Colonic mucosa (tissue), 4 donors: ENCODE results near the gene ARL11. TPM values are rescaled to one million over a fixed set of nuclear protein-coding genes. Genes with fewer than 3 reads are reported as not detected.
"Not testable (repeated sequence)": the region's sequence is repeated elsewhere in the genome, so short reads cannot be mapped to it uniquely, and the experiment has no call there.

Source experiments
- DNase-seq: peaks from one replicate; pipeline ENCODE4 v3.0.0-alpha.2; 2020
- H3K27ac ChIP-seq: fragments of 200-600 bp; one replicate; pipeline ENCODE4 v1.8.0; 2021
- H3K27me3 ChIP-seq: fragments of 200-600 bp; one replicate; pipeline ENCODE4 v1.8.0; 2021
- H3K36me3 ChIP-seq: fragments of 200-600 bp; one replicate; pipeline ENCODE4 v1.8.0; 2021
- H3K4me1 ChIP-seq: fragments of 200-600 bp; one replicate; pipeline ENCODE4 v1.8.0; 2021; ENCODE audit warnings: mild to moderate bottlenecking
- H3K4me3 ChIP-seq: fragments of 200-600 bp; one replicate; pipeline ENCODE4 v1.8.0; 2021
- H3K9ac ChIP-seq, 2 donors: one replicate each; pipeline ENCODE4 v1.7.0; 2013; ENCODE audit warnings: control low read depth in 2 of 2, low read depth in 2 of 2, low read length in 2 of 2
- H3K9me3 ChIP-seq: fragments of 200-600 bp; one replicate; pipeline ENCODE4 v1.8.0; 2021
- intact Hi-C: fragments of 100-400 bp; cut with DNase I; formaldehyde crosslinking; loops from one replicate; pipeline ENCODE4 v1.14.1; 2022
- total RNA-seq, 2 donors: library from RNA; stranded (reverse); fragmentation: NEBNext Ultra II Directional in 1 of 2; extraction: Animal tissue kit (Norgen Biotek cat#: 25700) in 1 of 2; gene quantifications; one replicate each; pipeline ENCODE4 v1.2.1, GENCODE V29; 2021
- TF ChIP-seq, protein P1 (sequence below): fragments of 200-600 bp; IDR thresholded peaks from one replicate; pipeline ENCODE4 v1.8.0; 2022; ENCODE audit warnings: antibody characterized with exemption, mild to moderate bottlenecking
- donor health status: healthy.
- donor health status: DM: no; HTN: no; CAD: no.
- donor health status: DM: no; HTN: no; CAD: no.

Gene ARL11
- total RNA-seq, 2 donors from 2014 or later, result 0.84 to 2.3 TPM

DNA sequence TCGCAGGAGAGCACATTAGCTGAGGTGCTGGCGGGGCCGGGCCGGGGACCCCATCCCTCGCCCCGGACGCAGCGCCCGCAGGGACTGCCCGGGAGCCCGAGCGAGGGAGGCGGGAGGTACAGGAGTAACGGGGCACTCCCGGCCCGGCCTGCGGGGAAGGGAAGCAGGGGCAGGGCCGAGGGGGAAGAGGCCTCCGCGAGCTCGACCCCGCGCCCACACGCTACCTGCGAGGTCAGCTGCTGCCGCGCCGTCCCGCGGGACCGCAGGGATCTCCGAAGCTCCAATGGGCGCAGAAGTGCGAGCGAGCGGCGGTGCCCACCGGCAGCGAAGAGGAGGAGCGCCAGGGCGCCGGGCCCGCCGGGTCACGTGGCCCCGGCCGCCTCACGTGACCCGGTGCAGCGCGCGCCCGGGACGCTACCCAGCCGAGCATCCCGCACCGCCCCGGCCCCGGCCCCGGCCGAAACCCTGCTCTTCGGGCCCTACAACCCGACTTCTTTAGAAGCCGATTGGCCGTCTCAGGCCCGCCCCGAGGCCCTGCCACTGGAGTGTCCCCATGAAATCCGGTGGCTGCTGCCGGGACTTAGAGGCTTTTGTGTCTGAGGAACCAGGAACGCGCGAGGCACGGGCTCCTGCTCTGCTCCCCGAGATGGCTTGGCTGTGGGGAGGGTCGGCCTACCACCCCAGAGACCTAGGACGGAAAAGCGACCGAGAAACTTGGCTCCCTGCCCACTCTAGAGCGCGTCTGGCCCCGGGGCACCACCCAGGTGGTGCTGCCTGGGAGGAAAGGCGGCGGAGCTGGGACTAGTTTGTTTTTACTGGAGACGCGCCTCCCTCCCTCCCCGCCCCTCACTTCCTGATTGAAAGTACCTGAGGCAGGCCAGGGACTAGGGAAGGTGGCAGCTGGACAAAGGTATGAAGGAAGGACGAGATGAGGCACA, 42.8 kb upstream of the ARL11 start, which contains the start of gene RCBTB1:
Gene RCBTB1, minus strand, starts transcription at position 339 of the 938 bp plus-strand sequence. CDS start 18,279 bp downstream, outside the sequence.
- no peaks in the 10 kb centered on the region for H3K9me3 ChIP-seq
- intact Hi-C loops, result loop anchor here (10.0 kb wide), 1 partner anchor 141 kb away; the partner anchor contains the start of genes CAB39L and SETDB2
- DNase-seq, result peak; percentile 83
- H3K4me1 ChIP-seq, result no peaks in the 10 kb centered on the region
- TF ChIP-seq, protein P1, sequence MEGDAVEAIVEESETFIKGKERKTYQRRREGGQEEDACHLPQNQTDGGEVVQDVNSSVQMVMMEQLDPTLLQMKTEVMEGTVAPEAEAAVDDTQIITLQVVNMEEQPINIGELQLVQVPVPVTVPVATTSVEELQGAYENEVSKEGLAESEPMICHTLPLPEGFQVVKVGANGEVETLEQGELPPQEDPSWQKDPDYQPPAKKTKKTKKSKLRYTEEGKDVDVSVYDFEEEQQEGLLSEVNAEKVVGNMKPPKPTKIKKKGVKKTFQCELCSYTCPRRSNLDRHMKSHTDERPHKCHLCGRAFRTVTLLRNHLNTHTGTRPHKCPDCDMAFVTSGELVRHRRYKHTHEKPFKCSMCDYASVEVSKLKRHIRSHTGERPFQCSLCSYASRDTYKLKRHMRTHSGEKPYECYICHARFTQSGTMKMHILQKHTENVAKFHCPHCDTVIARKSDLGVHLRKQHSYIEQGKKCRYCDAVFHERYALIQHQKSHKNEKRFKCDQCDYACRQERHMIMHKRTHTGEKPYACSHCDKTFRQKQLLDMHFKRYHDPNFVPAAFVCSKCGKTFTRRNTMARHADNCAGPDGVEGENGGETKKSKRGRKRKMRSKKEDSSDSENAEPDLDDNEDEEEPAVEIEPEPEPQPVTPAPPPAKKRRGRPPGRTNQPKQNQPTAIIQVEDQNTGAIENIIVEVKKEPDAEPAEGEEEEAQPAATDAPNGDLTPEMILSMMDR, result no peak
- no peaks in the 10 kb centered on the region for H3K27me3 ChIP-seq
- no peaks in the 10 kb centered on the region for H3K36me3 ChIP-seq
- peak within 1 kb of the TSS; percentile 66 for H3K27ac ChIP-seq
- H3K4me3 ChIP-seq, result peak within 1 kb of the TSS; percentile 87
- peak within 1 kb of the TSS; percentile 72 to 91 for H3K9ac ChIP-seq

DNA sequence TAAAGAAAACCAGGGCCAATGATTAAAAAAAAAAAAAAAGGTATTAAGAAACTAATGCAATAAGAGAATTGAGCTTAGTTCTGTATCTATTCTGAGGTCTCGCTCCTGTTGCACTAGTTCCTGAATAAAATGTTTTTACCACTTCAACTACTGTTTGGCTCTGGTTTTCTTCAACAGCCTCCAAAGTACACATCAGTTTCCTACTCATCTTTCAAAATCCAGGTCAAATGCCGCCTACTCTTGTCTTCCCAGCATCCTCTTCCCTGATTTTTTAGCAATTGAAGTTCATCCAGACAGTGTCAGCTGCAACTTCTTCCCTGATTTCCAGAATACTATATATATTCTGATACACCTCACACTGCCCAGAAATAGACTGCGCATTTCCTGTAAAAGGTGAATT, 41.6 kb upstream of the ARL11 start:
- H3K9me3 ChIP-seq, result no peaks in the 10 kb centered on the region
- H3K27me3 ChIP-seq, result no peaks in the 10 kb centered on the region
- intact Hi-C loops, result loop anchor here (10.0 kb wide), 1 partner anchor 142 kb away; the partner anchor contains the start of genes CAB39L and SETDB2
- H3K36me3 ChIP-seq, result no peaks in the 10 kb centered on the region
- no peak for DNase-seq
- H3K9ac ChIP-seq, result no peak overlapping the region
- H3K27ac ChIP-seq, result no peak overlapping the region
- H3K4me1 ChIP-seq, result no peaks in the 10 kb centered on the region
- TF ChIP-seq, protein P1, result no peak
- H3K4me3 ChIP-seq, result no peak overlapping the region

DNA sequence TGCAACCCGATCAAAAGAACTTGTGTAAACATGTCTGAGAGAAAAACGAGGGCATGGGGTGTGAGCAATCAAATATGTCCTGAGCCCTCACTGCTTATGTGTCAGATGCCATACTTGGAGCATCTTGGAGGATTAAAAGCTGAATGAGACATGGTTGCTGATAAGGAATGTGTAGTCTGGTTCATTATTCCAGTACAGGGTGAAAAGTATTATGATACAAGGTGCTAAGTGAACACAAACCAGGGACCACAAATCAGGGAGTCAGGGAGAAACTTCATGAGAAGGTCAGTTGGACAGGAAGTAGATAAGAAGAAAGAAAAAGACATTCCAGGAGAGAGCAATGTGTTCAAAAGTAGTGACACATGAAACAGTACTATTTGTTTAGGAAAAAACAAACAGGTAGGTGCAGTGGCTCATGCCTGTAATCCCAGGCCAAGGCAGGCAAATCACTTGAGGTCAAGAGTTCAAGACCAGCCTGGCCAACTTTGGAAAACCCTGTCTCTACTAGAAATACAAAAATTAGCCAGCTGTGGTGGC, 40.9 kb upstream of the ARL11 start:
- H3K4me1 ChIP-seq, result no peaks in the 10 kb centered on the region
- TF ChIP-seq, protein P1, result no peak
- no peak overlapping the region for H3K27ac ChIP-seq
- DNase-seq, result no peak
- H3K9me3 ChIP-seq, result no peaks in the 10 kb centered on the region
- H3K4me3 ChIP-seq, result no peak overlapping the region
- H3K36me3 ChIP-seq, result no peaks in the 10 kb centered on the region
- H3K9ac ChIP-seq, result no peak overlapping the region
- H3K27me3 ChIP-seq, result no peaks in the 10 kb centered on the region
- intact Hi-C loops, result loop anchor here (10.0 kb wide), 1 partner anchor 143 kb away; the partner anchor contains the start of genes CAB39L and SETDB2

DNA sequence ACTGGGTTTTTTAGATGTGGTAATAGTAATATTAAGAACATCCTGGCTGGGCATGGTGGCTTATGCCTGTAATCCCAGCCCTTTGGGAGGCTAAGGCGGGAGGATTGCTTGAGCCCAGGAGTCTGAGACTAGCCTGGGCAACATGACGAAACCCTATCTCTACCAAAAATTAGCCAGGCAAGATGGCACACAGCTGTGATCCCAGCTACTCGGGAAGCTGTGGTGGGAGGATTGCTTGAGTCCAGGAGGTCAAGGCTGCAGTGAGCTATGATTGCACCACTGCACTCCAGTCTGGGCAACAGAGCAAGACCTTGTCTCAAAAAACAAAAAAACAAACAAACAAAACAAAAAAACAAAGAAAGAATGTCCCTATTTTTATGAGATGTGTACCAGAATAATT, 37.6 kb upstream of the ARL11 start:
- H3K4me3 ChIP-seq, H3K27ac ChIP-seq, H3K27me3 ChIP-seq, DNase-seq, H3K9me3 ChIP-seq, intact Hi-C loops, H3K4me1 ChIP-seq, H3K36me3 ChIP-seq, H3K9ac ChIP-seq: not testable (repeated sequence)

DNA sequence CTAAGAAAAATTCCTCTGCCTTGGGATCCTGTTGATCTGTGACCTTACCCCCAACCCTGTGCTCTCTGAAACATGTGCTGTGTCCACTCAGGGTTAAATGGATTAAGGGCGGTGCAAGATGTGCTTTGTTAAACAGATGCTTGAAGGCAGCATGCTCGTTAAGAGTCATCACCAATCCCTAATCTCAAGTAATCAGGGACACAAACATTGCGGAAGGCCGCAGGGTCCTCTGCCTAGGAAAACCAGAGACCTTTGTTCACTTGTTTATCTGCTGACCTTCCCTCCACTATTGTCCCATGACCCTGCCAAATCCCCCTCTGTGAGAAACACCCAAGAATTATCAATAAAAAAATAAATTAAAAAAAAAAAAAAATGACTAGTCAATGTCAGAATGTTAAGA, 34.4 kb upstream of the ARL11 start:
- intact Hi-C loops, H3K27ac ChIP-seq, DNase-seq, H3K27me3 ChIP-seq, H3K36me3 ChIP-seq, H3K4me1 ChIP-seq, H3K4me3 ChIP-seq, H3K9ac ChIP-seq, H3K9me3 ChIP-seq: not testable (repeated sequence)

DNA sequence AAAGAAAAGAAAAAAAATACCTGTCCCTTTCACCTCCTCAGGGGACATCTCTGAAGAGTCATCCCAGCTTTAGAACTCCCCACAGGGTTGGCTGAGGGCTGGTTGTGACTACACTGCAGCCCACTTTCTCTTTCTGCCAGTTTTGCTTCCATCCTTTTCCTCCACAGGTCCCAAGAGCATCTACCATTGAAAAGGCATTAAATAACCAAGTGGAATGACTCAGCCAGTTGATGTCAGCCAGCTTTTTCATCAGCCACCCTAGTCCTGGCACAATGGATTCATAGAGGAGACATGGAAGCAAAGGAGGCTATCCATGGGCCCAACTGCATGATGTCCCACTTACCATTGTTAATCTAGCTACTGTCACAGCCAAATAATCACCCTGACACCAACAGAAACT, 33.7 kb upstream of the ARL11 start:
- no peaks in the 10 kb centered on the region for H3K4me1 ChIP-seq
- no peak overlapping the region for H3K9ac ChIP-seq
- intact Hi-C loops, result no loop called here
- H3K4me3 ChIP-seq, result no peak overlapping the region
- H3K27ac ChIP-seq, result no peak overlapping the region
- TF ChIP-seq, protein P1, result no peak
- H3K27me3 ChIP-seq, result no peaks in the 10 kb centered on the region
- no peaks in the 10 kb centered on the region for H3K36me3 ChIP-seq
- H3K9me3 ChIP-seq, result no peaks in the 10 kb centered on the region
- no peak for DNase-seq
